MV-4-11 (cell line): ENCODE data around the gene NBPF15.
A peak's percentile ranks its signal among the peaks of the same experiment; 100 is the strongest.
"Not testable (repeated sequence)": the region's sequence is repeated elsewhere in the genome, so short reads cannot be mapped to it uniquely, and the experiment has no call there.

Experiments used
- DNase-seq: peaks from one replicate; lab custom pipeline; 2025; lab: John Stamatoyannopoulos, UW

NBPF15 gene

DNA sequence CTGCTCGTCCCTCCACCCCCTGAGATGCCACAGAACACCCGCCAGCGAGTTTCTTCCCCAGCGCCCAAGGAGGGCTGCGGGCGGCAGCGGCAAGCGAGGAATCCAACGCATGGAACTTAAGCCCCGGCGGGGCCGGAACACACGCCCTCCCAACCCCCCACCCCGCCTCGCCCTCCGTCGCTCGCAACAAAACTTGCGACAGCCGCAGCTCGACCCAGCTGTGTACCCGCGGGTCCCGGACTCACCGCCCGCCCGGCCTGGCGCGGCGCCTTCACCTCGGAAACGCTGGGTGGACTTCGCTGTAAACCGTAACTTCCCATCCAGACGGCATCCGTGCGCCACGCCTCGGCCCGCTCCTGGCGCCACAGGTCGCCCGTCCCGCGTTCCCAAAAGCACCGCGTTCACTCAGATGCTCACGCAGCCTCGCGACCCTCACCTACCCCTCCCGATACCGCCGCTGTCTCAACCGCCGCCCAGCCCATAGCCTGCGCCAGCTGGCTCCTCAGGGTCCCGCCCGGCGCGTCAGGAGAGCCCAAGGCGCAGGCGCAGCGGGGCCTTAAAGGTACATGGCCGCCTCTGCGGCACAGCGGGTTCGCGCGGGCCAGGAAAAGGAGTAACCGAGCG is at the start of gene NBPF15:
Gene NBPF15, minus strand, starts transcription at position 534 of the 624 bp plus-strand sequence. CDS start 21,666 bp downstream, outside the sequence.
- peak; percentile 30 for DNase-seq

GRCh38 chr1:144496429-144496828 is 35.0 kb upstream of the NBPF15 start:
- DNase-seq = not testable (repeated sequence)

DNA sequence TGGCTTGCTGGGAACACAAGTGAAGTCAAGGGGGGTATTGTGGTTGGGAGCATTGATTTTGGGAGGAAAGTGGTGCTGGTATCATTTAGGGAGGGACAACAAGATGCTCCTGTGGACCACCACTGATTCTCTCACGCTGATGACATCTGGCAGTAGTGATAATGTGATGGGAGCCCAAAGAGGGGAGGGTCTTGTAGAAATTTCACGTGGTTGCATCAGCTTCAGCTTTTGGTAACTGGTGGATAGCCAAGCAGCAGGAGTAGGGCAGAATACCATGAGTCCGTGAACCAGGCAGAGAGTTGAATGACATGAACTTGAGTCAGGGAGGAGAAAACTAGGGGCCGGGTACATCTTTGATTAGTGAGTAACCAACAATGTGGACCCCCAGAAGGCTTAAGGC is 32.7 kb upstream of the NBPF15 start:
- DNase-seq = not testable (repeated sequence)

DNA sequence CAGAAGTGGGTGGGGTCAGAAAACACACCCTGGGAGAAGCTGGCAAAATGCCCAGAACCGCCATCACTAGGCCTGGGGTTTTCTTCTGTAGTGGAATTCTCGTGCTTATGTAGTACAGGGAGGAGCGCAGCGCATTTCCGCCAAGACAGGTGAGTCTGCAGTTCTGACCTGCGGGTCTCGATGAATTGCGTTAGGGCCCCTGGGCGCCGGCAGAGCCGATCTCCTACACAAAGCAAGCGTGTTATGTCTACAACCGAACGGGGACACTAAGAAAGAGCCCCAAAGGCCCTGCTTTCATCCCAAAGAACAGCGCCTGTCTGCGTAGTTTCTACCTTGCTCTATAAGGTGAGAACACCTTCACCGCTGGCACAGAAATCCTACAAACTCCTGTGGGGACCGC is 28.9 kb upstream of the NBPF15 start:
- DNase-seq = not testable (repeated sequence)

- not testable (repeated sequence) for DNase-seq
These were observed 25.5 kb upstream of the NBPF15 start for GRCh38 chr1:144487002-144487401.

- not testable (repeated sequence) for DNase-seq
These were observed 23.9 kb upstream of the NBPF15 start for GRCh38 chr1:144485048-144485993.

- not testable (repeated sequence) for DNase-seq
These were observed 12.4 kb upstream of the NBPF15 start for GRCh38 chr1:144473897-144474296.

GRCh38 chr1:144471434-144471833 is 10.0 kb upstream of the NBPF15 start:
- DNase-seq = not testable (repeated sequence)

DNA sequence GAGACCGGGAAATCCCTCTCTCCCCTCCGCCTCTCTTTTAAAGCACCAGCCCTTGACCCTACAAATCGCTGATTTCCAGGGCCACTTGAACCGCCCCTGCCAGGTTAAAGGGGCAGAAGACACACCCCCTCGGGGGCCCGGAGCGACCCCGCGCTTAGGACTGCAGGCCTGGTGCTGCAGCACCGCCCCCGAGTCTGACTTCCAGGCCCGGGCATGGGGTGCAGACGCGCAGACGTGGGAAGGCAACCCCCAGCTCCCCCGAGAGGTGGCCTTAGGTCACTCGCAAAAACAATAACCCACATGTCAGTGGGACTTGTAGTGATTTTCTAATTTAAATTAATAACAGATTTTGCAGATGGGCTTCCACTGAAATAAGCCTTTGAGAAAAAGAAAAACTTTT is 309 bp upstream of the NBPF15 start:
- DNase-seq = not testable (repeated sequence)

DNA sequence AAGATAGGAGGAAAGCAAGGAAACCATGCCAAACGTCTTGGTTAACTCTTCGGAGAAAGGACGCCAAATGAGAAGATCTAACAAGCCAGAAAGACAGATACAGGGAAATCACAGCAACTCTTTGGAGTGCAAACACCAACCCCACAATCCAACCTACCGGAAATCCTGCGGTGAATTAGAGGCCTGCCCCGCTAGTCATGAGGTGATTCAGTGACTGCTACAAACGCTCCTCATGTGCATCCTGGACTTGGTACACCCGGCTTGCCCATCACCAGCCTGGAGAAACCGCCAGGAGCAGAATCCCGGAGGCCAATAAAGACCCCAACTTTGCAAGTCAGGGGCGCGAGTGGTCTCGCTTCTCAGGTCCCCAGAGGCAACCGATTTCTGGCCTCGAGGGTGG is 783 bp downstream of the NBPF15 start:
- not testable (repeated sequence) for DNase-seq

DNA sequence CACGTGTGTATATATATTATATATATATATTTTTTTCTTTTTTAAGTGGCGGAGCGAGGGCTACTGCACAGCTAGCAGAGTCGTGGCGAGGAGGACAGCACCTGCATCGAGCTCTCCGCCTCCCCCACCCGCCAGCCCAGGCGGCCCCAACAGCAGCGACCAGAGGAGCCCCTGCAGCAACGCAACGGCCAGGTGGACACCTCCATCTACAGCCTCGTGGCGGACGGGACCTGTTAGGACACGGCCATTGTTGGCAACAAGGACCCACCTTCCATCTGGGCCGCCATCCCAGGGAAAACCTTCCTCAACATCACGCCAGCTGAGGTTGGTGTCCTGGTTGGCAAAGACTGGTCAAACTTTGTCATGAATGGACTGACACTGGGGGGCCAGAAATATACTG is 19.1 kb downstream of the NBPF15 start:
- not testable (repeated sequence) for DNase-seq

DNA sequence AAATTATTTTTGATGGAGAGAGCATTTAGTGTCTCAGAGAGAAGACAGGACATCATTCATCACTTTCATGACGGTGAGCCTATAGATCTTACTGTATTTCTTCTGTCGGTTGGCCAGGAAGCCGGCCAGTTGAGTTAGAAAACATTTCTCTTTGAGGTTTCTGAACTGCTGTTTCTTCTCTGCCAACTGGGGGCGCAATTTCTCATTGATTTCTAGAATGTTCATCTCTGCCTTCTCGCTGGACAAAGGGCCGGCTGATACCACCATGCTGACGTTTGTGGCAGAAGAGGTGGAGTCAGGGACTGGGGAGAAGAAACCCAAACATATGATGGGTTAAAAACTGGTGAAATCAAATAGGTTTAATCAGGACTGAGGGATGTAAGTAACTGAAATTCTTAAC is 21.7 kb downstream of the NBPF15 start:
- DNase-seq = not testable (repeated sequence)

GRCh38 chr1:144418891-144419694 is 42.4 kb downstream of the NBPF15 start:
- DNase-seq = not testable (repeated sequence)

- not testable (repeated sequence) for DNase-seq
These were observed 47.9 kb downstream of the NBPF15 start for GRCh38 chr1:144413404-144414118.

- peak; percentile 98 for DNase-seq
These were observed 48.7 kb downstream of the NBPF15 start for GRCh38 chr1:144412491-144413403.

DNA sequence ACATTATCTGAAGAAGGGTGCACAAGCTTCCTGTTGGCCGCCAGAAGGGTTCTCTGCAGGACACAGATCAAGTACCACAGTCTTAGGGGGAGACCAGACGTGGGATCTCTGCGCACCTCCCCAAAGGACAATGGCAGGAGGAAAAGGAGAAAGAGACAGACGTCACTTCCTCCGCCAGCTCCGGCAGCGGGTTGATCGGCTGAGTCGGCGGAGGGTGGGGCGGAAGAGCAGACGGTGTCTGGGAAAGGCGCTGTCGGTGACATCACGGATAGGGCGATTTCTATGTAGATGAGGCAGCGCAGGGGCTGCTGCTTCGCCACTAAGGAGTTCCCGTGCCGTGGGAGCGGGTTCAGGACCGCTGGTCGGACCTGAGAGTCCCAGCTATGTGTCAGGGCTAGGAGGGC is 49.4 kb downstream of the NBPF15 start:
- peak; percentile 89 for DNase-seq

GRCh38 chr1:144402807-144403206 is 58.7 kb downstream of the NBPF15 start:
- not testable (repeated sequence) for DNase-seq

GRCh38 chr1:144371651-144372050 is 89.8 kb downstream of the NBPF15 start:
- DNase-seq = not testable (repeated sequence)
